ENCODE data around the gene CAB39L. TPM values are rescaled to one million over a fixed set of nuclear protein-coding genes. Genes with fewer than 3 reads are reported as not detected.

CAB39L gene
- polyA plus RNA-seq, 1 donor from 2014 or later: 40.3 TPM

DNA sequence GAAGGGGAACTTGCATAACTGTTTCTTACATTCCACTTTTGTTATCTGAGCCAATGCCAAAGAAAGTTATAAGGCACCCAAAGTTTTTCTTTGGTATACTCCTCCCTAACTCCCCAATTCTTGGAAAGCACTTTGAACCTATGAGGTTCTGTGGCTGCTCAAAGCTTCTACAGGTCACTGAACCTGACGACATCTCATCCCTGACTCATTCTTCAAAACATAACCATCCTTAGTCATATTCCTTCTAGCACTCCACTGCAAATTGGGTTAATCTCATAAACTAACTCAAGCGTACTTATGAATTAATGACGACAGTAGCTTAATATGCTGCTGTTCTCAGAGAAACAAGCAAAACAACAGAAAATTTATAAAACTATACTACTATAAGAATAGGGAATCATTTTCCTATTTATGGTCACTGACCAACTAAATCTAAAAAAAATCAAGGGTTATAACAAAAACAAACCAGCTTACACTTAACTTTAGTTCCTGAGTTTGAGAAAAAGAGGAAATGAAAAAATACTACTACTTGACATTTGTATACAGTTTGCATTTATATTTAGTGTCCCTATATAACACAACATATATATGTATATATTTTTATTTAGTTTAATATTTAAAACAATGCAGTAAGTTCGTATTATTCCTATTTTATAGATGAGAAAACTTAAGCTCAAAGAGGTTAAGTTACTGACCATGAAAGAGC, 69.1 kb downstream of the CAB39L start:
- TF ChIP-seq POLR2AphosphoS5 (IDR thresholded peaks at IDR 0.05) (no peak), EZH2 (IDR thresholded peaks at IDR 0.05; ENCODE audit: borderline replicate concordance, insufficient read depth, low read length, poor library complexity, severe bottlenecking) (no peak)
- H3K79me2 ChIP-seq (replicated peaks; ENCODE audit: insufficient read depth, low read length): no peaks in the 10 kb centered on the region
- no peak overlapping the region for H2AFZ ChIP-seq (ENCODE audit: low read depth, low read length)
- H3K4me3 ChIP-seq (ENCODE audit: low read length): no peak overlapping the region
- no peak overlapping the region for H3K27ac ChIP-seq (ENCODE audit: low read length)
- H3K36me3 ChIP-seq (ENCODE audit: insufficient read depth, low read length): no peaks in the 10 kb centered on the region
- no peak overlapping the region for H3K9ac ChIP-seq (ENCODE audit: low read length)
- no peak overlapping the region for H3K4me2 ChIP-seq (ENCODE audit: low read length)
- H4K20me1 ChIP-seq (ENCODE audit: insufficient read depth): no peaks in the 10 kb centered on the region
- H3F3A ChIP-seq (ENCODE audit: insufficient read depth, low read length, poor library complexity, severe bottlenecking): no peaks in the 10 kb centered on the region
- H3K27me3 ChIP-seq (ENCODE audit: insufficient read depth, low read depth, low read length): no peaks in the 10 kb centered on the region
- H3K9me3 ChIP-seq (ENCODE audit: low read length): no peaks in the 10 kb centered on the region
- H3K9me2 ChIP-seq (ENCODE audit: insufficient read depth, low read length): no peaks in the 10 kb centered on the region

DNA sequence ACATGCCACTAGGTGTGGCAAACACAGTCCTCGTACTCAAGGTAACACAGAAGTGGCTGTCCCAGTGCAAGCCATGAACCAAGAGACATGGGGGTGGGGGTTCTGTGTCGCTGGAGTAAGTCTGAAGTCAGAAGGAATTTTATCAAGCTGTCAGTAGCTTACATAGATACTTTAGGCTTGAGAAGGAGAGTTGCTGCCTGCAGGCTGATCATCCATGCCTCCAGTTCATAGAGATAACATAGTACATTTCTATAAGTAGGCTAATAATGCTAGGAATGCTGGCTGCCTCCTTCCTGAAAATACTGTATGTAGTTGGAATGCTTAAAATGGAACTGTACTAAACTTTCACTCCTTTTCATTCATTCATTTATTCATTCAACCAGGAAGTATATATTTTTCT, 70.1 kb downstream of the CAB39L start:
- Histone ChIP-seq H3K9me3 (ENCODE audit: low read length) (no peaks in the 10 kb centered on the region), H3K79me2 (replicated peaks; ENCODE audit: insufficient read depth, low read length) (no peaks in the 10 kb centered on the region), H3K36me3 (ENCODE audit: insufficient read depth, low read length) (no peaks in the 10 kb centered on the region), H3K9ac (ENCODE audit: low read length) (no peak overlapping the region), H3K27ac (ENCODE audit: low read length) (no peak overlapping the region), H3K9me2 (ENCODE audit: insufficient read depth, low read length) (no peaks in the 10 kb centered on the region), H3K27me3 (ENCODE audit: insufficient read depth, low read depth, low read length) (no peaks in the 10 kb centered on the region), H3K4me3 (ENCODE audit: low read length) (no peak overlapping the region), H3F3A (ENCODE audit: insufficient read depth, low read length, poor library complexity, severe bottlenecking) (no peaks in the 10 kb centered on the region), H4K20me1 (ENCODE audit: insufficient read depth) (no peaks in the 10 kb centered on the region), H3K4me2 (ENCODE audit: low read length) (no peak overlapping the region), H2AFZ (ENCODE audit: low read depth, low read length) (no peak overlapping the region)
- TF ChIP-seq CTCF (IDR thresholded peaks at IDR 0.05; ENCODE audit: poor library complexity, severe bottlenecking) (no peak), RAD21 (conservative IDR thresholded peaks at IDR 0.05) (no peak), SMC3 (conservative IDR thresholded peaks at IDR 0.05; ENCODE audit: poor library complexity) (no peak), TAF1 (IDR thresholded peaks at IDR 0.05; ENCODE audit: low read depth) (no peak), EZH2 (IDR thresholded peaks at IDR 0.05; ENCODE audit: borderline replicate concordance, insufficient read depth, low read length, poor library complexity, severe bottlenecking) (no peak), POLR2AphosphoS5 (IDR thresholded peaks at IDR 0.05) (no peak), MXI1 (conservative IDR thresholded peaks at IDR 0.05; ENCODE audit: poor library complexity, severe bottlenecking) (no peak), EP300 (conservative IDR thresholded peaks at IDR 0.05; ENCODE audit: poor library complexity, severe bottlenecking) (no peak)
- TF ChIP-seq, protein P1, sequence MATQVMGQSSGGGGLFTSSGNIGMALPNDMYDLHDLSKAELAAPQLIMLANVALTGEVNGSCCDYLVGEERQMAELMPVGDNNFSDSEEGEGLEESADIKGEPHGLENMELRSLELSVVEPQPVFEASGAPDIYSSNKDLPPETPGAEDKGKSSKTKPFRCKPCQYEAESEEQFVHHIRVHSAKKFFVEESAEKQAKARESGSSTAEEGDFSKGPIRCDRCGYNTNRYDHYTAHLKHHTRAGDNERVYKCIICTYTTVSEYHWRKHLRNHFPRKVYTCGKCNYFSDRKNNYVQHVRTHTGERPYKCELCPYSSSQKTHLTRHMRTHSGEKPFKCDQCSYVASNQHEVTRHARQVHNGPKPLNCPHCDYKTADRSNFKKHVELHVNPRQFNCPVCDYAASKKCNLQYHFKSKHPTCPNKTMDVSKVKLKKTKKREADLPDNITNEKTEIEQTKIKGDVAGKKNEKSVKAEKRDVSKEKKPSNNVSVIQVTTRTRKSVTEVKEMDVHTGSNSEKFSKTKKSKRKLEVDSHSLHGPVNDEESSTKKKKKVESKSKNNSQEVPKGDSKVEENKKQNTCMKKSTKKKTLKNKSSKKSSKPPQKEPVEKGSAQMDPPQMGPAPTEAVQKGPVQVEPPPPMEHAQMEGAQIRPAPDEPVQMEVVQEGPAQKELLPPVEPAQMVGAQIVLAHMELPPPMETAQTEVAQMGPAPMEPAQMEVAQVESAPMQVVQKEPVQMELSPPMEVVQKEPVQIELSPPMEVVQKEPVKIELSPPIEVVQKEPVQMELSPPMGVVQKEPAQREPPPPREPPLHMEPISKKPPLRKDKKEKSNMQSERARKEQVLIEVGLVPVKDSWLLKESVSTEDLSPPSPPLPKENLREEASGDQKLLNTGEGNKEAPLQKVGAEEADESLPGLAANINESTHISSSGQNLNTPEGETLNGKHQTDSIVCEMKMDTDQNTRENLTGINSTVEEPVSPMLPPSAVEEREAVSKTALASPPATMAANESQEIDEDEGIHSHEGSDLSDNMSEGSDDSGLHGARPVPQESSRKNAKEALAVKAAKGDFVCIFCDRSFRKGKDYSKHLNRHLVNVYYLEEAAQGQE (IDR thresholded peaks at IDR 0.05; ENCODE audit: borderline replicate concordance): no peak
